ENCODE measurements around the gene WIZ.
A peak's percentile ranks its signal among the peaks of the same experiment; 100 is the strongest.
"Not testable (repeated sequence)": the region's sequence is repeated elsewhere in the genome, so short reads cannot be mapped to it uniquely, and the experiment has no call there.

Gene WIZ, protein sequence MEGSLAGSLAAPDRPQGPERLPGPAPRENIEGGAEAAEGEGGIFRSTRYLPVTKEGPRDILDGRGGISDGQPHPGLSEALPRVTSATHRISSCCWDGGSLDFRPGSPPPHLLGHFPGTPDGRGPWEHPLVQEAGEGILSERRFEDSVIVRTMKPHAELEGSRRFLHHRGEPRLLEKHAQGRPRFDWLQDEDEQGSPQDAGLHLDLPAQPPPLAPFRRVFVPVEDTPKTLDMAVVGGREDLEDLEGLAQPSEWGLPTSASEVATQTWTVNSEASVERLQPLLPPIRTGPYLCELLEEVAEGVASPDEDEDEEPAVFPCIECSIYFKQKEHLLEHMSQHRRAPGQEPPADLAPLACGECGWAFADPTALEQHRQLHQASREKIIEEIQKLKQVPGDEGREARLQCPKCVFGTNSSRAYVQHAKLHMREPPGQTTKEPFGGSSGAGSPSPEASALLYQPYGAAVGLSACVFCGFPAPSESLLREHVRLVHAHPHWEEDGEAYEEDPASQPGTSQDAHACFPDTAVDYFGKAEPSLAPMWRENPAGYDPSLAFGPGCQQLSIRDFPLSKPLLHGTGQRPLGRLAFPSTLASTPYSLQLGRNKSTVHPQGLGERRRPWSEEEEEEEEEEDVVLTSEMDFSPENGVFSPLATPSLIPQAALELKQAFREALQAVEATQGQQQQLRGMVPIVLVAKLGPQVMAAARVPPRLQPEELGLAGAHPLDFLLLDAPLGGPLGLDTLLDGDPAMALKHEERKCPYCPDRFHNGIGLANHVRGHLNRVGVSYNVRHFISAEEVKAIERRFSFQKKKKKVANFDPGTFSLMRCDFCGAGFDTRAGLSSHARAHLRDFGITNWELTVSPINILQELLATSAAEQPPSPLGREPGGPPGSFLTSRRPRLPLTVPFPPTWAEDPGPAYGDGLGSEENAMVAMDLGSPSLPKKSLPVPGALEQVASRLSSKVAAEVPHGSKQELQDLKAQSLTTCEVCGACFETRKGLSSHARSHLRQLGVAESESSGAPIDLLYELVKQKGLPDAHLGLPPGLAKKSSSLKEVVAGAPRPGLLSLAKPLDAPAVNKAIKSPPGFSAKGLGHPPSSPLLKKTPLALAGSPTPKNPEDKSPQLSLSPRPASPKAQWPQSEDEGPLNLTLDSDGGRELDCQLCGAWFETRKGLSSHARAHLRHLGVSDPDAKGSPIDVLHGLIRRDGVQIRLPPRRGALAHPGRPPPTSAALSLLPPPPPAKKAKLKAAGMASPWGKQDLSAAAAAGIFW (N-terminal part only)

DNA sequence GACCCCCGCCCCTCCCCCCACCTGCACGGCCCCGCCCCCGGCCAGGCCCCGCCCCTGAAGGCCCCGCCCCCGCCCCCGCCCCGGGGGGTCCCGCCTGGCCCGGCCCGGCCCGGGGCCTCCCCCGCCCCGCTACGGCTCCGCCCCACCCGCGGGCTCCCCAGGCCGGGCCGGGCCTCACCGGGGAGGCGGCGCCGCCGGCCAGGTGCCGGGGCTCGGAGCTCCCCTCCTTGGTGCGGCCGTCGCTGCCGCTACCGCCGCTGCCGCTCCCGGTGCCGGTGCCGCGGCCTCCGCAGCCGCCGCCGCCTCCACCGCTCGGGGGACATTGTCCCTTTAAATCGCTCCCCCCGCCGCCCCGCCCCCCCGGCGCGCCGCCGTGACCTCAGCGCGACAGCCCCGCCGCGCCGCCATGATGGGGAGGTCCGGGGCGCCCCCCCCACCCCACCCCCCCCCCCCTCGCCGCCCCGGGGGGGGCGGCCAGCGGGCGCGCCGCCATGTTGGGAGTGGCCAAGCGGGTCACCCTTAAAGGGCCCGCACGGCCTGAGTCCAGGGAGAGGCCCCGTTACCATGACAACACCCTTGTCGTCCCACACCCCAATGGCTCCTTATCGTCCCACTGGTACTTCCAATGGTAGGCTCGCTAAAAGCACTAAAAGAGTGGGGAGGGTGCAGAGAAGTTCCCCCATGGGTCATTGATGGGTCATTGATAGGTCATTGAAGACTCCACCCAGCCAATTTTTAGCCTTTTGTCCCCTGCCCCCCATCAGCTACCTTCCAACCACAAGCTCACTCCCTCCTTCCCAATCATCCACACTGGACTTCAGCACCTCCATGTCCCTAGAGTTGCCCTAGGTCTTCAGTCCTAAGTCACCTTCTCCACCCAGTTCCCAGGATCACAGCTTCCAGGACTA, at the start of gene WIZ:
WIZ (minus strand) TSS at position 337 of the 908 bp plus-strand sequence. CDS start 1,649 bp downstream, outside the sequence.
- peak; percentile 69 for DNase-seq

DNA sequence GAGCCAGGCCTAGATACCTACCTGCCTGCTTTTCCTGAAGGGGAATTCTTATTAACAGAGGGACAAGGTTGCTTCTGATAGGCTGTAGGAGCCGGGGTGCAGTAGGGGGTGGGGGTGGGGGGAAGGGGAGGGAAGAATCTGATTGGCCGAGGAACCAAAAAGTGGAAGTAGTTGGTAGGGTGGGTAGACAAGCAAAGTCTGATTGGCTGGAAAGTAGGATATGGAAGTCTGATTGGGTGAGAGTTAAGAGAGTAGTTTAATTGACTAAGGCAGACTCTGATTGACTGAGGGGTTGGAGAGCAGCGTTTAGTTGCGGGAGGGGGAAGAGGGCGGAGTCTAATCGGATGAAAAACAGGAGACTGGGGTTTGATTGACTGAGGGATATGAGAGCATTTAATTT, 49.2 kb upstream of the WIZ start:
- DNase-seq: peak; percentile 22

DNA sequence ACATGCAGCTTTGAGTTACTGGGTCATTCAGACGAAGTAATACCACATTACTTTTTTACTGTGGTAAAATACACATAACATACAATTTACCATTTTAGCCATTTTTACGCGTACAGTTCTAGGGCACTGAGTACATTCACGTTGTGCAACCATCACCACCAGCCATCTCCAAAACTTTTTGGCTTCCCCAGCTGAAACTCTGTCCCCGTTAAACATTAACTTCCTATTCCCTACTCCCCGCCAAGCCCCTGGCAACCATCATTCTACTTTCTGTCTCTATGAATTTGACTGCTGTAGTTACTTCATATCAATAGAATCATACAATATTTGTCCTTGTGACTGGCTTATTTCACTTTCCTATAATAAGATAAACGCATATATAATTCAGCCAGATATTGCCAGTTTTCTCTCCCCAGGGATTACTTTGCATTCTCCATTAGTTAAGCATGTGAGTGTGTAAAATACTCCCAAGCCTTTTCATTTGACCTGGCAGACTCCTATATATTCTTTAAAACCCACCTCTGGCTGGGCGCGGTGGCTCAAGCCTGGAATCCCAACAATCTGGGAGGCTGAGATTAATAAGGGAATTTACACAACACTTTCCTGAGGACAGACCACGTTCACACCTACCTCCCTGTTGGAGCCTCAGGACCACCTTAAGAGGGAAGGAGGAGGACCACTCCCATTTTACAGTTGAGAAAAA, 48.6 kb upstream of the WIZ start:
- no peak for DNase-seq

DNA sequence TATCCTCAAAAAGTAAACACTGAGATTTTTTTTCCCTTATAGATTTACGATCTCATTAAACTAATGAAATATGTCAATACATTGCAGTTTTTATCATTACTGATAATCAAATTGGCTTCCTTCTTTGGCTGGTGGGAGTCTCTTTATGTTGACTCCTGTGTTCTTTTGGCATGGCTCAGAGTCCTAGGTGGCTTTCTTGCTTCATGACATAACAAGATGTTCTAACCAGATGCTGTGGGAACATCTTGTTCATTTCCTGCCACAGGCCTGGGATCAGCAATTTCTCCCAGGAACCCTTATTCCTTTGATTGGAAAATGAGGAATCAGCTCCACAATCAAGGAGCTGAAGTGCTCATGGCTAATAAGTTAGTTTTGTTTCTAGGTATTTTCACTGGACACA, 45.4 kb upstream of the WIZ start:
- no peak for DNase-seq

DNA sequence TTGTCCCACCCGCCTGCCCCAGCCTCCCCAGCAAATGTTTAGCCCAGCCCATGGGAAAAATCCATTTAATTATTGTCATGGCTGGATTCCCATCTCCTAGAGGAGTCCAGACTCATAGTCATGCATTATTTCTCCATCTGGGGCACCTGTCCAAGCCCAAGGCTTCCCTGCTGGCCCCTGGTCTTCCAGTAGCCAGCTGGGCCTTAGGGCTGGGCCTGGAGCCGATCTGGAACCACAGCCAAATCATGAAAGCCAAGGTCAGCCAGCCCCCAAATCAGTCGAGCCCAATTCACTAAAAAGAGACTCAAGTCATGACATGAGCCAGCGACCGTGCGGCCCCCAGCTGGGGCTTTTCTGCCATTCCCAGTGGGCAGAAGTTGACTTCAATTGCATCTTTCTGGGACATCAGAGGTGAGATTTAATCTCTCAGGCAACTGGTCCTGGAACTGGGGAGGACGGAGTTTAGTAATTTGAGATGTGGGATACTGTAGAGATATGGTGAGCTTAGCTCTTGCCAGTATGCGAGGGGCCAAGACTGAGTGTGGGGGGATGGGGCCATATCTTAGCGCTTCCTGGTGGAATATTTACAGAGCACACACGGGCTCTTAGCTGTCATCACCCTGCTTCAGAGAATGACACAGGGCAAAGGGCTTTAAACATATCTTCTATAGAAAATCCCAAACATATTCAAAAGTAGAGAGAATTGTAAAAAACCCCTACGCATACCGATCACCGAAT, 38.9 kb upstream of the WIZ start:
- no peak for DNase-seq

DNA sequence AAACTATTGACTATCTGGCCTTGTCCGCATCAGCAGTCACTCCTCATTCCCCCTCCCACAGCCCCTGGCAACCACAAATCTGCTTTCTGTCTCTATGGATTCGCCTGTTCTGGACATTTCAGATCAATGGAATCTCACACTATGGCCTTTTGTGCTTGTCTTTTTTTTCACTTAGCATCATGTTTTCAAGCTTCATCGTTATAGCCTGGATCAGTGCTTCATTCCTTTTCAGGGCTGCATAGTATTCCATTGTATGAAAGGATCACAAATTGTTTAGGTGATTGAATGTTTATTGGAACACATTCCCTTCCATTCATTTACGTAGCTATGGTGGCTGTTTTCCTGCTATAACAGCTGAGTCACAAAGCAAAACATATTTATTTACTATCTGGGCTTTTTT, 37.3 kb upstream of the WIZ start:
- DNase-seq: no peak

DNA sequence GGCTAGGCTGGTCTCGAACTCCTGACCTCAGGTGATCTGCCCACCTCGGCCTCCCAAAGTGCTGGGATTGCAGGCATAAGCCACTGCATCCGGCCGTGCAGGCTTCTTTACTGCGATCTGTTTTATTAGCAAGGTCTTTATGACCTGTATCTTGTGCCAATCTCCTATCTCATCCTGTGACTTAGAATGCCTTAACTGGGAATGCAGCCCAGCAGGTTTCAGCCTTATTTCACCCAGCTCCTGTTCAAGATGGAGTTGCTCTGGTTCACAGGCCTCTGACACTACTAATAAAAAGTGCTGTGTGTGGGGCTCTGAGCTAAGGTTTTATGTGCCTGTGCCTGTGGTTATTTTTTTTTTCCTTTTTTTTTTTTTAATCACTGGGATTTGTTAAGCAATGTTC, 36.0 kb upstream of the WIZ start:
- not testable (repeated sequence) for DNase-seq

DNA sequence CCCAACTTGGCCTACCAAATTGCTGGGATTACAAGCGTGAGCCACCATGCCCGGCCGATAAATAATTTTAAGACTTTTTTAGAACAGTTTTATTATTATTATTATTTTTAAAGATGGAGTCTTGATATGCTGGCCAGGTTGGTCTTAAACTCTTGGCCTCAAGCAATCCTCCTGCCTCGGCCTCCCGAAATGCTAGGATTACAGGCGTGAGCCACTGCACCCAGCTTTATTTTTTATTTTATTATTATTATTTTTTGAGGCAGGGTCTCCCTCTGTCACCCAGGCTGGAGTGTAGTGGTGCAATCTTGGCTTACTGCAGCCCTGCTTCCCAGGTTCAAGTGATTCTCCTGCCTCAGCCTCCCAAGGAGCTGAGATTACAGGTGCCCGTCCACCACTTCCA, 31.2 kb upstream of the WIZ start:
- DNase-seq: not testable (repeated sequence)

DNA sequence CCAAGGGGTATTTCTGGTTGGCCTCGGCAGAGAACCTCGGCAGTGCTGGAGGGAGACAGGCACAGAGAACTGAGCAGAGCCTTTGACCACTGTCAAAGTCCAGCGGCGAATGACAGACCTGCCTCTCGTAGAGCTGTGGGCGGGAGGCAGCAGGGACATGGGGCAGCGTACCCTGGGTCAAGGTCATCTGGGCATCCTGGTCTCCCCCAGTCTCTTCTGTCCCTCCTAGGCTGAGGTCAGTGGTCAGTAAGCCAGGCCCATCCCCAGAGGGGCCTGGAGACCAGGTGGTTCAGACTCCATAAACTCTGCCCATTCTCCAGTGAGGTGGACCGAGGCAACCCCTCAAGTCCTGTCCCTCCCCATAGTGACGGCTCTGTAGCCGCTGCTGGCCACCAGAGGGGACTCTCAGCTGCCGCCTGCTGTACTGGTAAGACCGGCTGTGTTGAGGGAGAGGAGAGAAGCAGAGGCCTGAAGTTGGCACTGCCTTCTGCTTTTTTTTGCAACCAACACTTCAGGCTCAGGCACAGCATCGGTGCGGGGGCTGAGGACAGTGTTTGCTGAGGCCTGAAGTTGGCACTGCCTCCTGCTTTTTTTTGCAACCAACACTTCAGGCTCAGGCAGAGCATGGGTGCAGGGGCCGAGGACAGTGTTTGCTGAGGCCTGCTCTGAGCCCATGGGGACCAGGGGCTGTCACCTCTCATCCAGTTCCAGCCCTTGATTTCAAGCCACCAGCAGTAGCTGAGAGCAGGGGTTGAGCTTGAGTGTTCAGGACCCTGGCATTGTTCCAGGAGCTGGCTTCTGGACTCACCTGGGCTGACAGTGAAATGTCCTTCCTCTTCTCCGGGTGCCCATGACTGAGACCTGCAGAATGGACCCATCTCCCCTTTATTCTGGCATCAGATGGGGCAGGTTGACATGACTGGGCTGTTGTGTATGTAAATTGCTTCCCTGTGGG, 29.9 kb upstream of the WIZ start, which contains the start of gene PGLYRP2:
PGLYRP2 (minus strand) TSS at position 111 of the 955 bp plus-strand sequence. CDS start 130 bp downstream, outside the sequence.
- peak; percentile 19 for DNase-seq

DNA sequence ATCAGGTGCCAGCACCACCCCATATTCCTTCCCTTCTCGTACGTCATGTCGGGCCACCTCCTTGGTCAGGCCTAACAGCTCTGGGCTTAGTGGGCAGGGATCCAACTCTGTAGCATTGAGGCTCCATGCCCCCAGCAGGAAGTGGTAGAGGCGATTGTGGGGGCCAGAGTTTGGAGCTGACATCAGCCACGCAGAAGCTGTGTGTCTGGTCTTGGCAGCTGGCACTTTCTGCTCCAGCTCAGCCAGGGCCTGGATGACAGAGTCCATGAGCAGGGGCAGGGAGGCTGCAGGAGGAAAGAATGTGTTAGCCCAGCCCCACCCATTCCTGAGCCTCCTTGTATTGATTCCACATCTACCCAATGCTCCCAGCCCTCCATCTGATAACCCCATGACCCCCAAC, 26.6 kb upstream of the WIZ start:
- peak; percentile 46 for DNase-seq

DNA sequence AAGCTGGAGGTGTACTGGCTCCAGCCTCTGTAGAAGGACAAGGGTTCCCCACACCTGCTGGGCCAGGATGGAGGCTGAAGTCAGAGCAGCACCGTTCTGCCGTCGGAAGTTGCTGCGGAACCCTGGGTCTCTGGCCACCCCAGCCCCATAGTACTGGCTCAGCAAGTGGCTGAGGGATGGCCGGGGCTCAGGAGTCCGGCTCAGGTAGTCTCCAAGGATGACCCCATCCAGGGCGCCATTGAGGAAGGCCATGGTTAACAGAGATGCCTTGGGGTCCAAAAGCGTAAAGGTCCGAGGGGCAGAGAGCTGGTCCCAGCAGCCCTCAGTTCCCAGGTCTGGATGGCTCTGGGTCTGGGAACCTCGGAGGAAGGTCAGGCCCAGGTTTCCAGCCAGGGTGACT, 25.9 kb upstream of the WIZ start:
- DNase-seq: no peak

DNA sequence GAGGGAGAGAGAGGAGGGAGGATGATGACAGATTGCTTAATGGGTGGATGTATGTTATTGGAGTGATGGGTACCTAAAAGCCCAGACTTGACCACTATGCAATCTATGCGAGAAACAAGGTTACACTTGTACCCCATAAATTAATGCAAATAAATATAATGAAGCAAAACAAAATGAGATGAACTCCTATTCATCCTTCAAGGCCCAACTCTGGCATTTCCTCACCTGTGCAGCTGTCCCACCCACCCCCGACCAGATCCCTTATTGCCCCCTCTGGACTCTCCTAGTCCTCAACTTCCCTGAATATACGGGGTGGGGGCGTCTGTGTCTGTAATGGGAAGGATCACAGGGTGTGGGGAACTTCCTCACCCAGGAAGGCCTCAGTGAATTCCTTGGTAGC, 25.4 kb upstream of the WIZ start:
- DNase-seq: no peak

DNA sequence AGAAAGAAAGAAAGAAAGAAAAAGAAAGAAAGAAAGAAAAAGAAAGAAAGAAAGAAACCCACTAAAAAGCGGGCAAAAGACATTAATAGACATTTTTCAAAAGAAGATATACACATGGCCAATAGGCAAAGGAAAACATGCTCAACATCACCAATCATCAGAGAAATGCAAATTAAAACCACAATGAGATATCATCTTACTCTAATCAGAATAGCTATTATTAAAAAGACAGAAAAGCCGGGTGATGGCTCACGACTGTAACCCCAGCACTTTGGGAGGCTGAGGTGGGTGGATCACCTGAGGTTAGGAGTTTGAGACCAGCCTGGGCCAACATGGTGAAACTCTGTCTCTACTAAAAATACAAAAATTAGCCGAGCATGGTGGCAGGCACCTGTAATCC, 24.1 kb upstream of the WIZ start:
- not testable (repeated sequence) for DNase-seq

DNA sequence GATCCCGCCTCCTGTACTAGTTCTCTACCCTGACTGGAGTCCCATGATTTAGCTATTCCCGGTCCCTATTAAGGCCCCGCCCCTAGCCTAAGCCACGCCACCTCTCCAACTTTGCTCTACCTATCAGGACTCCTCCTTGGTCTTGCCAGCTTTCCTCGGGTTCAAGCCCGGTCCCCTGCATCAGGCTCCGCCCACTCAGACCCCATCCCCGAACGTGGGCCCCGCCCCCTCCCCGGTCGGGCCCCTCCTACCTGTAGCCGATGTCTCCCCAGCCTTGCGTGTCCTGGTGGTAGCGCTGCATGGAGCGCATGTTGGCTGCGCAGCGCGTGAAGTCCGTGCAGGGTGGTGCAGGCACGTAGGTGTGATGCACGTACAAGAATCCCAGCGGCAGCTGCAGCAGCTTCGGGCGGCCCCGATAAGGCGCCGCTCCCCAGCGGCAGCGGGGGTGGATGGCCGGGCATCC, 21.9 kb upstream of the WIZ start:
- DNase-seq: no peak

DNA sequence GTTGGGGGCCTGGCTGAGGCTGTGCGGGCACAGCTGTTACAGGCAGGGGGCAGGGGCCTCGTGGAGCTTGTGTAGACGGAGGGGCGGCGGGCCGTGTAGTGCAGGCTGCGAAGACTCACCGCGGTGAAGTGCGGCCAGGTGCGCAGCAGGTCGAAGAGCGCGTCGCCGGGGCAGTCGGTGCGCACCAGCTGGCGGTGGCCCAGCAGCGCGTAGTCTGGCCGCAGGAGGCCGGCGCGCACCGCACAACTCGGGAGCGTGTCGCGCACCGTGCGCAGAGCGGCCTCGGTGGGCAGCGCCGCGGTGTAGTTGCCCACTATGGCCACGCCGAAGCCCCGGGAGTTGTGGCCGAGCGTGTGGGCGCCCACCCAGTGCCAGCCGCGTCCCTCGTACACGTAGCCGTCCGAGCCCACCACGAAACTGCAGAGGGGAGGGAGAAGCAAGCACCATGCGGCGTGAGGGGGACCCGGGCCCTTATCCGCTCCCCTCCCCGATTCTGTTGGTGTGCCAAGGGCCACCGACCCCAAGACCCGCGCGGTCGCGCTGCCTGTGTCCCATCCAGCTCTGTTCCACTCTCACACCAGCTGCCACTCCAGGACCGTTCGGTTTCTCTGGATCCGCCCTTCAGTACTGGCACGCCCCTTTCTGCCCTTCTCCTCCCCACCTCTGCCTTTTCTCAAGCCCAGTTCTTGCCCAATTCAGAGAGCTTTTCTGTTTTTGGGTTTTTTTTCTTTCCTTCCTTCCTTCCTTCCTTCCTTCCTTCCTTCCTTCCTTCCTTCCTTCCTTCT, 19.9 kb upstream of the WIZ start:
- peak; percentile 68 for DNase-seq

DNA sequence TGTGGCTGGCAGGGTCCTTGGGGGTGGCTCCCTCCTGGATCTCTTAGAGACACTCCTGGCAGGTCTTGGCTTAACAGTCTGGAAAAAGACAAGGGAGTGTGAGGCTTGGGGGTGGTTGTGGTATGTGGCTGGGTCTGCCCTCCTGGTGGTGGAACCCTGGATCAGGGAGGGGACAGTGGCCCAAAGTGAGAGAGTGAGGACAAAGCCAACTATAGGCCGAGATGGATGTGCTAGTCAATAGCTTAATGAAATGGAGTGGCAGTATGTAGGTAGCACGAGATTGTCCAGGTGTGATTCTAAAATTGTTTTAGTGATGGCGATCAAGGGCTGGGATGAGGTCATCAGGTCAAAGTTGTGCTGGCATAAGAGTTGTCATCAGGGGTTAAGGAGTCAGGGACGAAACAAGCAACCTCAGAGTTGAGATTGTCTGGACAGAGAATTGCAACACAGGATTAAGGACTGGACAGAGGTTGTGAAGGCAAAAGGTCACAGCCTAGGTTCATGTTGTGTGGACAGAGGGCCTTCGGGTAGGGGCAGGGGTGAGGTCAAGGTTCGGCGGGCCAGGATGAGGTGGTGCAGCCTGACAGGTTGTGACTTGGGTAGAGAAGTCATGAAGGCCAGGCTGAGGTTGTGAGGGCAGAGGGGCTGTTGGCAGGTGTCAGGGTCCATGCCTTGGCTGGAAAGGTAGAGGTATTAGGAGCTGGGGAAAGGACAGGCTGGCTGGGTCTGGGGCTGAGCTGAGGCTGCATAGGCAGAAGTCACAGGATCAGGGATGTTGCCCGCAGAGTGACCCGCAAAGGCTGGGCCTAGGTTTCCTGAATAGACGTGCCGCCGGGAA, 19.1 kb upstream of the WIZ start:
- DNase-seq: peak; percentile 49

DNA sequence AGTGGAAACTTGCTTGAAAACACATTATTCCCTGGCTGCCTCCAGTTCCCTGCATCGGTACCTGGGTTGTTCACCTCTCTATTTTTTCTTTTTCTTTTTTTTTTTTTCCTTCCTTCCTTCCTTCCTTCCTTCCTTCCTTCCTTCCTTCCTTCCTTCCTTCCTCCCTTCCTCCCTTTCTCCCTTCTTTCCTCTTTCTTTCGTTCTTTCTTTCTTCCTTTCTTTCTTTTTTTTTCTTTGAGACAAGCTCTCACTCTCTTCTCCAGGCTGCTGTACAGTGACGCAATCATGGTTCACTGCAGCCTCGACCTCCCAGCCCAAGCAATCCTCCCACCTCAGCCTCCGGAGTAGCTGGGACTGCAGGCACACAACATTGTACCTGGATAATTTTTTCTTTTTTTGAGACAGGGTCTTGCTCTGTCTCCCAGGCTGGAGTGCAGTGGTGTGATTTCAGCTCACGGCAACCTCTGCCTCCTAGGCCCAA, 18.0 kb upstream of the WIZ start:
- no peak for DNase-seq

Measured in MV-4-11 (cell line).